Umbilical cord (tissue), 2 donors: ENCODE results near the gene ACLY. TPM values are rescaled to one million over a fixed set of nuclear protein-coding genes. Genes with fewer than 3 reads are reported as not detected.

Source experiments
- DNase-seq: peaks from one replicate; pipeline ENCODE4 v3.0.0-alpha.2; 2015; ENCODE audit warnings: low spot score
- total RNA-seq: library from RNA; depleted of rRNA; stranded (reverse); fragments of >200 nt; gene quantifications from one replicate; pipeline ENCODE4 v1.2.3, GENCODE V29; 2014; ENCODE audit warnings: low replicate concordance; ENCODE audit not compliant: insufficient read depth

The ACLY gene
- 66.2 TPM for total RNA-seq

GRCh38 chr17:41918314-41919164 is at the start of gene ACLY:
Gene ACLY, minus strand, starts transcription at chr17:41918951. Its CDS starts 5,078 bp downstream, at chr17:41913873.
- peak; percentile 99 for DNase-seq

GRCh38 chr17:41967921-41968578 is 49.3 kb upstream of the ACLY start:
- no peak for DNase-seq

GRCh38 chr17:41967141-41967920 is 48.6 kb upstream of the ACLY start:
- peak; percentile 28 for DNase-seq

- peak; percentile 92 for DNase-seq
Measured at GRCh38 chr17:41966463-41967140, 47.9 kb upstream of the ACLY start, which contains the start of gene CNP. Gene CNP, plus strand, starts transcription at chr17:41966795. Its CDS starts 90 bp downstream, at chr17:41966885.

GRCh38 chr17:41965694-41966462 is 47.1 kb upstream of the ACLY start:
- DNase-seq = peak; percentile 80

GRCh38 chr17:41962768-41963434 is 44.1 kb upstream of the ACLY start:
- peak; percentile 71 for DNase-seq

GRCh38 chr17:41962111-41962510 is 43.4 kb upstream of the ACLY start:
- no peak for DNase-seq

- peak; percentile 37 for DNase-seq
Measured at GRCh38 chr17:41959336-41960095, 40.8 kb upstream of the ACLY start.

GRCh38 chr17:41959030-41959335 is 40.2 kb upstream of the ACLY start:
- DNase-seq = no peak

- no peak for DNase-seq
Measured at GRCh38 chr17:41957869-41958439, 39.2 kb upstream of the ACLY start.

GRCh38 chr17:41957031-41957868 is 38.5 kb upstream of the ACLY start:
- DNase-seq = no peak

GRCh38 chr17:41956522-41956921 is 37.8 kb upstream of the ACLY start:
- no peak for DNase-seq

GRCh38 chr17:41948762-41949460 is 30.2 kb upstream of the ACLY start:
- DNase-seq = no peak

GRCh38 chr17:41944943-41945342 is 26.2 kb upstream of the ACLY start:
- DNase-seq = no peak

- DNase-seq = no peak
Measured at GRCh38 chr17:41943492-41943891, 24.7 kb upstream of the ACLY start.

- no peak for DNase-seq
Measured at GRCh38 chr17:41942626-41943373, 24.0 kb upstream of the ACLY start.

GRCh38 chr17:41941168-41941567 is 22.4 kb upstream of the ACLY start:
- DNase-seq = no peak
